Suppressor macrophage (primary cell): ENCODE data around the gene KNG1.
A peak's percentile ranks its signal among the peaks of the same experiment; 100 is the strongest.
"Not testable (repeated sequence)": the region's sequence is repeated elsewhere in the genome, so short reads cannot be mapped to it uniquely, and the experiment has no call there.

Source experiments
- DNase-seq, 4 experiments: peaks; one replicate each; pipeline ENCODE4 v3.0.0-alpha.2; 2020 to 2022

Gene KNG1

GRCh38 chr3:186710694-186711093, 6.5 kb upstream of the KNG1 start:
- DNase-seq: not testable (repeated sequence)

GRCh38 chr3:186713499-186713898, 3.7 kb upstream of the KNG1 start:
- DNase-seq: no peak

- no peak for DNase-seq
These were observed 3.0 kb downstream of the KNG1 start for GRCh38 chr3:186719945-186720739.

GRCh38 chr3:186722457-186722856, 5.3 kb downstream of the KNG1 start:
- DNase-seq: peak in 2 of 4 experiments; percentile 22 to 27

- DNase-seq: no peak
These were observed 7.8 kb downstream of the KNG1 start for GRCh38 chr3:186724911-186725310.

GRCh38 chr3:186732169-186732766, 15.1 kb downstream of the KNG1 start:
- DNase-seq: no peak

GRCh38 chr3:186742618-186743380, 25.6 kb downstream of the KNG1 start:
- no peak for DNase-seq

- no peak for DNase-seq
These were observed 26.5 kb downstream of the KNG1 start for GRCh38 chr3:186743666-186744065.

- peak; percentile 78 to 86 (median 84) for DNase-seq
These were observed 28.8 kb downstream of the KNG1 start for GRCh38 chr3:186746008-186746407.

GRCh38 chr3:186750316-186750715, 33.2 kb downstream of the KNG1 start:
- no peak for DNase-seq

- DNase-seq: no peak
These were observed 34.3 kb downstream of the KNG1 start for GRCh38 chr3:186751480-186751879.

- no peak for DNase-seq
These were observed 36.8 kb downstream of the KNG1 start for GRCh38 chr3:186754006-186754405.

- no peak for DNase-seq
These were observed 37.7 kb downstream of the KNG1 start for GRCh38 chr3:186754871-186755270.

GRCh38 chr3:186757214-186757613, 40.1 kb downstream of the KNG1 start:
- no peak for DNase-seq

GRCh38 chr3:186757686-186758220, 40.6 kb downstream of the KNG1 start:
- DNase-seq: no peak

GRCh38 chr3:186759231-186759930, 42.2 kb downstream of the KNG1 start:
- no peak for DNase-seq

- no peak for DNase-seq
These were observed 43.1 kb downstream of the KNG1 start for GRCh38 chr3:186760141-186760833.

GRCh38 chr3:186760897-186761447, 43.8 kb downstream of the KNG1 start:
- DNase-seq: no peak

- no peak for DNase-seq
These were observed 55.1 kb downstream of the KNG1 start for GRCh38 chr3:186772281-186772694.

- DNase-seq: peak; percentile 92 to 96 (median 96)
These were observed 55.7 kb downstream of the KNG1 start for GRCh38 chr3:186772701-186773417.

- DNase-seq: no peak
These were observed 58.8 kb downstream of the KNG1 start for GRCh38 chr3:186775999-186776398.
